Heart left ventricle (tissue), 13 donors: ENCODE measurements around the gene BTN2A1.

Experiments used
- CTCF ChIP-seq, 12 donors: fragments of 200-600 bp; sonication (generic) in 4 of 12; IDR thresholded peaks; one replicate each; pipeline versions ENCODE4 v1.5.0 to v1.8.0; 2018 to 2022; ENCODE audit warnings: antibody characterized with exemption in 12 of 12, mild to moderate bottlenecking in 5 of 12
- POLR2A ChIP-seq, 2 donors: fragments of 450-650 bp; IDR thresholded peaks; one replicate each; pipeline ENCODE4 v1.6.1; 2017; ENCODE audit warnings: antibody characterized with exemption in 2 of 2, mild to moderate bottlenecking in 2 of 2, moderate library complexity in 2 of 2
- donor health status: ischemic (EF 13 %, LVEDD 7.1; RV severe dilation, severe dysfunction).
- donor health status: DM: no; HTN: yes; CAD: no.
- donor health status: DM: no; HTN: no; CAD: no.
- donor health status: ischemic (EF 25% LVEDD 6.9; RV normal size, moderate dysfunction).
- donor health status: ischemic (EF 25% LVEDD 5.7; RV mildly dilated, moderate dysfunction).
- donor health status: ischemic (EF 35%, LVEDD 5.7; RV mildly dilated, moderate dysfunction).
- donor health status: nonischemic (EF 11% LVEDD 7.7; RV severe dilation, severe dysfunction).
- donor health status: DM: yes; HTN: yes; CAD: no.
- donor health status: PGD.
- donor health status: ischemic (EF 29% LVEDD 5.4; RV normal size, mild dysfunction).
- donor health status: nonischemic (EF 23%, LVEDD 6.1; RV moderate dilation, normal function).

DNA sequence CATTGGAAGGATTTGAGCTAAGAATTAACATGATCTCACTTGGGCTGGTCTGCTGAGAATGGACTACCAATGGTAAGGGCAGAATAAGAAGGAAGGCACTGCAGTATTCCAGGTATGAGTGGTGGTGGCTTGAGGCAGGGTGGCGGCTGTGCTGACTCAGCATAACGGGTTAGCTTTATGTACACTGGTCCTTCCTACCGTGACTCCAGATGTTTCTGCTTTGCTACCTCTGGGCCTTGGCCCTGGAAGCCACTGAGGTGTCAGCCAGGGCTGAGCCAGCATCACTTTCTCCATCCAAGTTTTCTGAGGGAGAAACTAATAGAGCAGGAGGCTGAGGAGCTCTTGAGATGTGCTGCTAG is 30.3 kb upstream of the BTN2A1 start:
- TF ChIP-seq CTCF (IDR thresholded peaks at IDR 0.05), result no peak
- no peak for TF ChIP-seq POLR2A (IDR thresholded peaks at IDR 0.05)
